ENCODE results near the gene THOP1.

THOP1 gene

DNA sequence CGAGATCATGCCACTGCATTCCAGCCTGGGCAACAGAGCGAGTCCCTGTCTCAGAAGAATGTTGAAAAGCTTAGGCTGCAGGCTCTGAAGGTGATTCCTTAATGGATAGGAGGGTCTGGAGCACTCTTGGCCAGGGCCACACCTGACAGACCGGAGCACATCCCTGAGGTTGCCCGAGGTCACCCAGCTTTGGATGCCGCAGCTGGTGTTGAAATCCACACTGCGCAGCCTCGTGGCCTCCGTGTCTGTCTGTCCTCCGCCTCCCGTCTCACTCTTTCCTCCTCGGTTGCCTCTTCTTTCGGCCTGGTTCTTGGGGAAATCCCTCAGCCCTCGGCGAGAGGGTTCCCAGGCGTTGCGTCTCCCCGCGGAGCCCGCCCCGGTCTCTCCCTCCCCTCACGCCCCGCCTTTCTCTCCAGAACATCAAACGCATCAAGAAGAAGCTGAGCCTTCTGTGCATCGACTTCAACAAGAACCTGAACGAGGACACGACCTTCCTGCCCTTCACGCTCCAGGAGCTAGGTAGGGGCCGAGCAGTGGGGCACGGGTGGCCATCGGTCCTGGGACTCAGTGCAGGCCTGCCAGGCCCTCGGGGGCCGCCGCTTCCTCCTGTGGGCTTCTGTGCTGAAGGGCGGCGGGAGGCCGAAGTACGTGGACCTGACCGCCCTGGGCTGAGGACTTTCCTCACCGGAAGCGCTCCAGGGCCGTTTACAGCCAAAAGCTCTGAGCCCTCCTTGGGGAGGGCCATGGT, 14.1 kb downstream of the THOP1 start:
- no peak for DNase-seq

DNA sequence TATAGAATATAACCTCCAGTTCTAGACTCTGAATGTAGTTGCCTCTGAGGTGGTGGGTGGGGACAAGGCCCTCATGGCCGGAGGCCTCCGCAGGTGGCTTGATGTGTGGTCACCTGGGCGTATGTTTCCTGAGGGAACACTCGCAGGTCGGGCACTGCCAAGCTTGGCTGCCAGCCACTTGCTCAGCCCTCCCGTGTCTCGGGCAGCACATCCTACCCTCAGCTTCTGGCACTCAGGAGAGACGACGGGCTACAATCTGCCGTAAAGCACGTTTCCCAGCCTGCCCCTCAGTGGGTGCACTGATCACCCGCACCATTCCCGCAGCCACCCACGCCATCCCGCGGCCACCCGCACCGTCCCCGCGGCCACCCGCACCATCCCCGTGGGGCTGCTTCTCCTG, 15.2 kb downstream of the THOP1 start:
- no peak for DNase-seq

DNA sequence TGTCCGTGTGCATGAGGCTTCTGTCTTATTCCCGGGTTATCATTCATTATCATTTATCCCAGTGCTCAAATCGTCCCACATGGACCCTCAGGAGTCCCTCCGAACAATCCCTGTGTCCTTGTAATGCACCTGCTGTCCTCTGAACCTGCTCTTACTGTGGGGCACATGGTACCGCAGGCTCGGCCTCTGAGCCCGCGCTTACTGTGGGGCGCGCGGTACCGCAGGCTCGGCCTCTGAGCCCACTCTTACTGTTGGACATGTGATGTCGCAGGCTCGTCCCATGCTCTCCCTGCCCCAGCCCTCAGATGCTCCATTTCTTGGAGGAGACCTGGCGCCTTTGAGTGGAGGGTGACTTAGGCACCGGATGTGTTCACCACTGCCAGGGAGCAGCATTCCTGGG, 17.5 kb downstream of the THOP1 start:
- DNase-seq: no peak

DNA sequence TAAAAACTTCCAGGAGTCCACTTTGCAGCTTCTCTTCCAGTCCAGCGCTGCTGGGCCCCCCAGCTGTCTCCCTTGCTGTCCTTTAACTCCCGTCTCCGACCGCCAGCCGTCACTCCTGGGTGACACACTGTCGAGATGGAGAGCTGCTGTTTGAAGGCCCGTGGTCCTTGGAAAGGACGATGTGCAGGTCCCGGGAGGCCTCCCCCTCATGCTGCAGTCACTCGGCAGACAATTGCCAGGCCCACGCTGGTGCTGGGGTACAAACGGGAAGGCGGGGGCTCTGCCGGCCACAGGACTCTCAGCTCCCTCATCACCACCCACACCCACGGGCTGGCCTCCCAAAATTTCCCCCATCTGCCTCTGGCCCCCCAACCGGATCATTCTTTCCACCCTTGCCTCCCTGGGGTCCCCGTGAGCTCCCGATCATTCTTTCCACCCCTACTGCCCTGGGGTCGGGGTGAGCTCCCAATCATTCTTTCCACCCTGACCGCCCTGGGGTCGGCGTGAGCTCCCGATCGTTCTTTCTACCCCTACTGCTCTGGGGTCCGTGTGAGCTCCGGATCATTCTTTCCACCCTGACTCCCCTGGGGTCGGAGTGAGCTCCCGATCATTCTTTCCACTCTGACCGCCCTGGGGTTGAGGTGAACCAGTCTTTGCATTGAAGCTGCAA, 18.3 kb downstream of the THOP1 start:
- DNase-seq: no peak

DNA sequence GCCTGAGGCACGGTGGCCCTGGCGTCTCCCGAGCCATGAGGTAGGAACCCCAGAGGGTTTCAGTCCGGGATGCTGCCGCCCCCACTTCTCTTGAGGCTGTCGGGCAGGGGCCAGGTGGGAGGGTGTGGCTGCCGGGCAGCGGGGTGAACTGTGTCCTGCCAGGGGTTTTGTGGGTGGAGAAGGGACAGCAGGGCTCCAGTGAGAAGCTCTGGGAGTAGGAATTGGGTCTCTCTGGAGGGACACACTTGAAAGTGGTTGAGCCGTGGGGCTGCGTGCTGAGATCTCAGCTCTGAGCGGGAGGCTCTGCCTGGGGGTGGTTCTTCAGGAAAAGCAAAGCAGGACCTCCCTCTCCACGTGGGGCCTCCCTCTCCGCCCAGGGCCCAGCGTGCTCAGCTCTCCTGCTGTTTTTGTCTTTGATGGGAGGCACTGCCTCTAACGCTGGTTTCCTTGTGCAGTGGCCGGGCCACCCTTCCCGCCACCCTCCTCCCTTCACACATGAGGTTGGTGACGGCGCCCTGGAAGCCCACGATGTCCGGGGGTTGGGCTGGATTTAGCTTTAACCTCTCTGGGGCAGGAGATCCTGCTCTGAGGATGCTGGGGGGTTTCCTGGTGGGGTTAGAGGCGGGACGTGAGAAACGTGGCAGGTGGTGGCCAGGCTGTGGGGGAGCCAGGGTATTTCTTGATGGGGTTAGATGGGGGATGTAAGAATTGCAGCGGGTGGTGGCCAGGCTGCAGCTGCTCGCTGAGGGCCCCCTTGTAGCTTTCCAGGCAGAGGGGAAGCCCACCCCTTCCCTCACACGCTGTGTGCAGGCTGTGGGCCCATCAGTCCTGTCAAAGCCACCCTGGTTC, 19.1 kb downstream of the THOP1 start:
- DNase-seq: no peak

DNA sequence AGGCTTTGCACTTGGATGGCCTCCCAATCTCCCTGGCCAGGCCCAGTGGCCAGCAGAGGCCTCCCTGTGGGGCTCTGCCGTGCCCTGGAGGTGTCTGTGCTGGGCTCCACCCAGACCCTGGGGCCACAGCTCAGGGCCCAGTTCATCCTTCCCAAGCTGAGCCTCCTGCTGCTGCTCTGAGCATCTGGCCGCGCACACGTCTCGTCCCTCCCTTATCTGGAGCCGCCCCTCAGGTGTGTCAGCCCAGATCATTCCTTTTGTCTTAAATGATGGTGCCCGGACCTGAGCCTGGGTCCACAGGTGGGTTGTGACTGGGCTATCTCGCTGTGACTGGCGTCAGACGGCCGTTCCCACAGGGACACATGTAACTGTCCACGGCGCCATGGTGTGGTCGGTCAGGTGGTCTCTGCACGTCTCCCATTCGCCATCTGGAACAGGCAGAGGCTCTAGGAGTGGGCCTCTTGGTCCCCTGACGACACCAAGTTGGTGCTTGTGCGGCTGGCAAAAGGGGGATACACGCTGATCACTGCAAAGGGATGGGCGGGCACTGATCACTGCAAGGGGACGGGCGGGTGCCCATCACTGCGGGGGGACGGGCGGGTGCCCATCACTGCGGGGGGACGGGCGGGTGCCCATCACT, 20.1 kb downstream of the THOP1 start:
- DNase-seq: no peak

DNA sequence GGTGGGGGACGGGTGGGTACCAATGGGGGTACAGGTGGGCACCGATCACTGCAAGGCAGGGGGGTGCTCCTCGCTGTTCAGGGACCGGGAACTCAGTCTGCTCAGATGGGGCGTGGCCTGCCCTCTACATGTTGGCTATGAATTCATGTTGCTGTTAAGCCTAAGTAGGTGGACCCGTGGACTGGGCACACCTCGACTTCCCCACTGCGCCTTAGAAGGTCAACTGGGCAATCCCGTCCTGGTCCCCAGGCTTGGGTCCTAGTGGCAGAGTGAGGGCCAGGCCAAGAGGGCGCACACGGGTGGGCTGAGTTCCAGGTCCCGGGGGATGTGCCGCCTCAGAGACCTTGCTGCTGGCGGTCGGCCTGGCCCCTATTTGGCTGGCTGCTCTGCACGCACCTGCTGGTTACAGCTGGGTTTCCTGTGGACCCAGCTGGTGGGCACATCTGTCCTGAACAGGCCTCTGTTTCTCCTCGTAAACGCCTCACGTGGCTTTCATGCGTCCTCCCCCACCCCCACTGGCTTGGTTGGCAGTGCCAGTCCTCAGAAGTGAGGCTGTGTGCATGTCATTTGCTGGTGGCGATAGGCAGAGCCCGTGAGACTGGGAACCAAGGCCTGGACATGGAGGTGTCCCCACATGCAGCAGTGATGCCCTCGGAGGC, 20.8 kb downstream of the THOP1 start:
- DNase-seq: no peak

DNA sequence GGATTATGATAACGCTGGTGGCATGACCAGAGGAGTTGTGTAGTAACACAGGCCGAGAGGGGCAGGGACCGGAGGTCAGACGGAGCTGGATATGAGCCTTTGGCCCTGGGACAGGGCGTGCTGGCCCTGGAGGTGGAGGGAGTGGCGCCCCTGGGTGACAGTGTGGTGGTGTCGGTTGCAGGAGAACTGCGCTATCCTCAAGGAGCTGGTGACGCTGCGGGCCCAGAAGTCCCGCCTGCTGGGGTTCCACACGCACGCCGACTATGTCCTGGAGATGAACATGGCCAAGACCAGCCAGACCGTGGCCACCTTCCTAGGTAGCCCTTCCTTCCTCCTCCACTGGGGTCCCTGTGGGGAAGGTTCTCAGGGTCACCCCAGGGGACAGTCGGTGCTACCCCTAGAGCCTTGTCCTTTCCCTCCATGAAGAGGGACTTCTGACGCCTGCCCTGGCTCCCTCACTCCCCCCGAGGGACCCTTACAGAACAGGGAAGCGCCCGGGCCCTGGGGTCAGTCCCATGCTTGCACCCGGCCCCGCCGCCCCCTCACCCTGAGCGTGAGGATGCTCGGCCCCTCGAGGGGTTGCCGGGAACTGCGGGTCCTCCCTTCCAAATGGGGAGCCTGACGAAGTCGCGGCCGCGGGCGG, 21.6 kb downstream of the THOP1 start:
- DNase-seq: no peak

DNA sequence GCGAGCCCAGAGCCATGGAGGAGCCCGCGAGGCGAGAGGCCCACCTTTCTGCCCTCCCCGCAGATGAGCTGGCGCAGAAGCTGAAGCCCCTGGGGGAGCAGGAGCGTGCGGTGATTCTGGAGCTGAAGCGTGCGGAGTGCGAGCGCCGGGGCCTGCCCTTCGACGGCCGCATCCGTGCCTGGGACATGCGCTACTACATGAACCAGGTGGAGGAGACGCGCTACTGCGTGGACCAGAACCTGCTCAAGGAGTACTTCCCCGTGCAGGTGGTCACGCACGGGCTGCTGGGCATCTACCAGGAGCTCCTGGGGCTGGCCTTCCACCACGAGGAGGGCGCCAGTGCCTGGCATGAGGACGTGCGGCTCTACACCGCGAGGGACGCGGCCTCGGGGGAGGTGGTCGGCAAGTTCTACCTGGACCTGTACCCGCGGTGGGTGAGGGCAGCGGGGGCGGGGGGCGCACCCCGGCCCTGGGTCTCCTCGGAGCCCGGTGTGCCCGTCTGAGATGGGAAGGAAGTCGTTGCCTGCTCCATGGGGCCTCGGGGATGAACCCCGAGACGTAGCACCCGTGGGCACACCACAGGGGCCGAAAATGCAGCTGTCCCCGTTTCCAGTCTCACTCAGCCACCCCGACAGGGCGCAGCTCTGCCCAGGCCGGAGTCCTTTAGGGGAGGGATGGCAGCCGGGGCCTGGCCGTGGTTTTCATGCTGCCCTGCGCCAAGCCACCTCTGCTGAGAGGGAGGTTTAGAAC, 22.3 kb downstream of the THOP1 start:
- no peak for DNase-seq

DNA sequence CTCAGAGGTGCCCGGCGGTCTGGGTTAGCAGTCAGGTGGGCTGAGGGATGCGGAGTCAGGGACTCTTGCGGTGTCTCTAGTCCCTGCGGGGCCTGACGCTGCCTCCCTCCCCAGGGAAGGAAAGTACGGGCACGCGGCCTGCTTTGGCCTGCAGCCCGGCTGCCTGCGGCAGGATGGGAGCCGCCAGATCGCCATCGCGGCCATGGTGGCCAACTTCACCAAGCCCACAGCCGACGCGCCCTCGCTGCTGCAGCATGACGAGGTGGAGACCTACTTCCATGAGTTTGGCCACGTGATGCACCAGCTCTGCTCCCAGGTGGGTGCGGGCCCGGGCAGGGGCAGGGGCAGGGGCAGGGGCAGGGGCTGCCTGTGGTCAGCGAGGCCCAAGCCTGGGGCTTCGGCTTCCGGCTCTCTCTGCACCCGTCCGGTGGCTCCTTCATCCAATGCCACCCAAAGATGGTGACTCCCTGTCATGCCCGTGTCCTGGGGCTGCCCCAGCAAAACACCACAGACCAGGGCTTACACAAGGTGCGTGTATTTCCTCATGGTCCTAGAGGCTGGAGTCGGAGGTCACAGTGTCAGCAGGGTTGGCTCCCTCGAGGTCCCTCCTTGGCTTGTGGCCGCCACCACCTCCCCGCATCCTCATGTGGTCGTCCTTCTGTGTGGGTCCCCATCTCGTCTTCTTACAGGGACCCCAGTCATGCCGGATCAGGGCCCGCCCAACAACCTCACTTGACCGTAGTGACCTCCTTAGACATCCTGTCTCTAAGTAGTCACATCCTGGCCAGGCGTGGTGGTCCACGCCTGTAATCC, 23.0 kb downstream of the THOP1 start:
- no peak for DNase-seq

DNA sequence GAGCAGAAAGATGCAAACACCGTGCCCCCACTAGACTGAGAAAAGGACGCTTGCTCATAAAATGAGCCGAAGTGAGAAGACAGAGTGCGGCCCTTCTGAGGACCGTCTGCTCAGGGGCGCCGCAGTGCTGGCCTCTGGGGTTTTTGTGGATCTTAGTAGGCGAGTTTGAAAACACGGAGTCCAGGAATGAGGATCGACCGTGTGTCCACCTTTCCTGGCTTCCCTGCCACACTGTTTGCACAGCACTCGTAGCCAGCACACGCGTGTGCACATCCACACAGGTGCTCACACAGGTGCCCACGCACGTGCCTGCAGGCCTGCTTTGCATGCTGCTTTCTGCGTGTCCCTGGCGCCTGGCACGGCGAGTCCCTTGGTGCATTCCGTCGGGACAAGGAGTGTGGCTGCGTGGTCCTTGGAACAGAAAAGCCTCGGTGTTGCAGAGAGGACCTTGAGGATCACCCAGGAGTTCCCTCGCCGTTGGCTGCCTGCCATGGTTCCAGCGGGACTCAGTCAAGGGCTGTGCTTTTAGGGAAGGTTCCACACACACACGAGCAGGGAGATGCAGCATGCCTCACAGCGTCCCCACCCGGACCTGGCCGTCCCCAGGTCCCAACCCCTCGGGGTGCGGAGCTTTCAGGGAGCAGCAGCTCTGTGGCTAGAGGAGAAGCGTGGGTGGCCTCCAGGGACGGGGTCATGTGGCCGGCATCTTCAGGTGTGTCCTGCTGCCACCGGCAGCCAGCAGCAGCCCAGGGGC, 24.3 kb downstream of the THOP1 start:
- DNase-seq: no peak

DNA sequence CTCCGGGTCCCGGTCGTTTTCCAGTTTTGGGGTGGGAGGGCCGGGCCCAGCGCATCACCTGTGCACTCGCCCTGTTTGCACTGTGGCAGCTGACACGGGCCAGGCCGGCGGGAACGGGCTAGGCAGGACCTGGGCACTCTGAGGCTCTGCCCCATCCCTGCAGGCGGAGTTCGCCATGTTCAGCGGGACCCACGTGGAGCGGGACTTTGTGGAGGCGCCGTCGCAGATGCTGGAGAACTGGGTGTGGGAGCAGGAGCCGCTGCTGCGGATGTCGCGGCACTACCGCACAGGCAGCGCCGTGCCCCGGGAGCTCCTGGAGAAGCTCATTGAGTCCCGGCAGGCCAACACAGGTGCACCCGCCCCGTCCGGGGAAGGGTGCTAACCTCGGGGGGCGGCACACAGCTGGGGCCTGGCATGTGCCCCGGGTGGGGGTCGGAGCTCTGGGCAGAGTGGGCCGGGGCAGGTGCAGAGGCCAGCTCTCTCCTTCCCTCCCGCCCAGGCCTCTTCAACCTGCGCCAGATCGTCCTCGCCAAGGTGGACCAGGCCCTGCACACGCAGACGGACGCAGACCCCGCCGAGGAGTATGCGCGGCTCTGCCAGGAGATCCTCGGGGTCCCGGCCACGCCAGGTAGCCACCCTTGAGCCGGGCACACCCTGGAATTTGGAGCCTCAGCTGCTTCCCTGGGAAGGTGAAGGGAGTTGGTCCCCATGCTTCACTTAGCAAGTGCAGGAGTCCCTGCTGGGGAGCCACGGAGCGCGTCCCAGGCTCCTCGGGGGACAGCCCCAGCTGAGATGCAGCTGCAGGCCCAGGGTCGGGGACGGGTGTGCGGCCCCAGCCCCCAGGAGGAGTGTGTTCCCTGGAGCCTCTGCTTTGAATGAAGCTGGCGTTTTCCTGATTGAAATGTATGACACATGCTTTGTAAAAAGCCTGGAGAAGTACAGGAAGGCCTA, 25.1 kb downstream of the THOP1 start:
- DNase-seq: no peak

DNA sequence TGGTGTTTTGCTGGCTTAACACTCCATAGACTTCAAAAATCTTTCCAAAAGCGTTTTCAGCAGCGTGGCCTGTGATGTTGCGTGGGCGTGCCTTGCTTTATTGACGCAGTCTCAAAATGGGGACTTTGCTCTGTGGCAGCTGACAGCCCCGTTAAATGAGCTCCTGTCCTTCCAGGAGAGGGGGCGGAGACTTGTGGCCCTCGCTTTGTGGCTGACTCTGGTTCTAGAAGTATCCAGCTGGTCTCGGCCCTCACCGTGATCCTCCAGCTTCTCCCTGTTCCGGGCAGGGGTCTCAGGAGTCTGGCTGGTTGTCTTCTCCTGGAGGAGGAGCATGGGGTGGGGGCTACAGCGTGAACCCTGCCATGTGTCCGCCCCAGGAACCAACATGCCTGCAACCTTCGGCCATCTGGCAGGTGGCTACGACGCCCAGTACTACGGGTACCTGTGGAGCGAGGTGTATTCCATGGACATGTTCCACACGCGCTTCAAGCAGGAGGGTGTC, 26.0 kb downstream of the THOP1 start:
- no peak for DNase-seq

DNA sequence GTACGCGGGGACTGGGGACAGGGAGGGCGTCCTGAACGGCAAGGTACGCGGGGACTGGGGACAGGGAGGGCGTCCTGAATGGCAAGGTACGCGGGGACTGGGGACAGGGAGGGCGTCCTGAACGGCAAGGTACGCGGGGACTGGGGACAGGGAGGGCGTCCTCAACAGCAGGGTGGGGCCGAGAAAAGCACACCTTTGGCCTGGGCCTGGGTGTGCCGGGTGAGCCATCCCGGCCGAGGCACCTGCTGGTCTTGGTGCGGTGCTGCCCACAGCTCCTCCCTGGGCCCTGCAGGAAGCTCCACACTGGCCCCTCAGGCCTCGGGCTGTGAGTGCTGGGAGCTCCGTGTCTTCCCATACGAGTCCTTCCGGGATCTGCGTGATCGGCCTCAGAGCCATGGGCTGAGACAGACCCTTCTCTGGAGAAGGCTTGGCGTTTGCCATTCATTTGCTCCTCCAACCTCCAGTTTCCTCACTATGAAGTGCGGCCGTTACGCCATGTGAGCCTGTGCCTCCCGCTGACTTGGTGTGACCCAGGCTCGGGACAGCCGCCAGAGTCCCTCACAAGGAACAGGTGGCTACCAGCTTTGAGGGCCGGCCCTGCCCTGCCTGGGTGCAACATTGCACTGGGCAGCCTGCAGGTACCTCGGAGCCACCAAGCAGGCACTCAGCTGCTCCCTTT, 26.6 kb downstream of the THOP1 start:
- DNase-seq: no peak

DNA sequence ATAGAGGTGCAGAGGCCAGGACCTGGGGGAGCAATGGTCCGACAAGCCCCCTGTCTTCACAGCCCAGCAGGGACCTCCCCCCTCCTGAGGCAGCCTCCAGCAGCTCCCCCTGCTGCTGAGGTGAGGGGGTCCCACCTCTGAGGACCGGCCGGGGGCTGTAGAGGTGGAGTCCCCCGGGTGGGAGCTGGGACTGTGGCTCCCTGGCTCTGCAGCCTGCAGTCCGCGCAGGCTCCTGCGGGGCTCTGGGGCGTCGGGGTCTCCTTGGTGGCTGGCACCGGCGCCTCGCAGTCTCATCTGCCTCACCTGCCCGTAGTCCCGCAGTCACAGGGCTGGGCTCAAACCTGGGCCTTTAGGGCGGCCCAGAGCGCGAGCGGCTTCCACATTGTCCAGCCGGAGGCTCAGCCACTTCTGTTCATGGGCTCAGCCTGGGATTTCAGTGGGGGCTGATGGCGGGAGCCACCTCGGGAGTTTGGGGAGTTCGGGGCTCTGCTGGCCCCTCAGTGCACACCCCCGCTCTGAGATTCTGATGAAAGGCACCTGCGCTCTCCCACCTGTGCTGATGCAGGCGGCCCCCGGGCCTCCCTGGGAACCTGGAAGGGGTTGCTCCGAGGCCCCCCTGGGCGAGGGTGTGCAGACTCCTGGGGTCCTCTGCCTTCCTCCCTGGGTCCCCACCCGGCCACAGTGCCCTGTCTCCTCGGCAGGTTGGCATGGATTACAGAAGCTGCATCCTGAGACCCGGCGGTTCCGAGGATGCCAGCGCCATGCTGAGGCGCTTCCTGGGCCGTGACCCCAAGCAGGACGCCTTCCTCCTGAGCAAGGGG, 27.3 kb downstream of the THOP1 start:
- DNase-seq: no peak
